Hepatic stellate cell (primary cell): ENCODE data around the gene TDRD15.
"Not testable (repeated sequence)": the region's sequence is repeated elsewhere in the genome, so short reads cannot be mapped to it uniquely, and the experiment has no call there.

Source experiments
- DNase-seq: peaks from one replicate; pipeline ENCODE4 v3.0.0; 2011; ENCODE audit warnings: low spot score

TDRD15 gene

DNA sequence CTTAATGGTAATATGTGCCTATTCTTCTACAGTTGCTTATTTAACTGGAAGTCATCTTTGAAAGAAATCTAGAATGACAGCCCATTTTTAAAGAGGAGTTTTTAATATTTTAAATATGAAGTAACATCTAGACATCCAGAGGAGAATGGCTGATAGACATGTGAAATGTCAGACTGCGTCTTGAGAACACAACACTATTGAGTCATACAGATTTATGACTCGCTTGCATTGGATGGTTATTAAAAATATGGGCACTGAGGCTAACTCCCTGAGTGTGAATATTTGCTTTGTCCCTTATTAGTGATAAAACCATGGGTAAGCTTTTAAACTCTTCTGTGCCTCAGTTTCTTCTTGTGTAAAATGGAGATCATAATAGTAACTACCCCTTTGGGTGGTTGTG is 22.9 kb downstream of the TDRD15 start:
- DNase-seq, result no peak

DNA sequence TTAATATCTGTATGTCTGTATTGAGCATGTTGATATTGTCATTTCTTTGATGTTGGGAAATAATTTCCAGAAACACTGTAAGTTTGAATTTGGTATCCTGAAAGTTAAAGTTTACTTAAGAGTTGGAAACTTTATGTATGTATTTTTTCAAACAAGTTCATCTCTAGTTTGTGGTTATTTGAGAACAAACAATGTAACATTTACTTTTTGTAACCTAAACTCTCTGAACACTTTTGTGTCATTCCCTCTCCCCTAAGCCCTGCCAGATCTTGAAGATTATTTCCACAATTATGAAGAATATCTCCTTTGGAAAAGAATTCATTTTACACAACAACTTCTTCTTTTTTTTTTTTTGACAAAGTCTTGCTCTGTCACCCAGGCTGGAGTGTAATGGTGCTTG is 24.9 kb downstream of the TDRD15 start:
- DNase-seq, result no peak

DNA sequence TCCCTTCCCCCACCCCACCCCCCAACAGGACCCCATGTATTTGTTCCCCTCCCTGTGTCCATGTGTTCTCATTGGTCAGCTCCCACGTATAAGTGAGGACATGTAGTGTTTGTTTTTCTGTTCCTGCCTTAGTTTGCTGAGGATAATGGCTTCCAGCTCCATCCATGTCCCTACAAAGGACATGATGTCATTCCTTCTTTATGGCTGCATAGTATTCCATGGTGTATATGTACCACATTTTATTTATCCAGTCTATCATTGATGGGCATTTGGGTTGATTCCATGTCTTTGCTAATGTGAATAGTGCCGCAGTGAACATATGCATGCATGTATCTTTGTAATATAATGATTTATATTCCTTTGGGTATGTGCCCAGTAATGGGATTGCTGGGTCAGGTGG is 27.5 kb downstream of the TDRD15 start:
- DNase-seq, result not testable (repeated sequence)

DNA sequence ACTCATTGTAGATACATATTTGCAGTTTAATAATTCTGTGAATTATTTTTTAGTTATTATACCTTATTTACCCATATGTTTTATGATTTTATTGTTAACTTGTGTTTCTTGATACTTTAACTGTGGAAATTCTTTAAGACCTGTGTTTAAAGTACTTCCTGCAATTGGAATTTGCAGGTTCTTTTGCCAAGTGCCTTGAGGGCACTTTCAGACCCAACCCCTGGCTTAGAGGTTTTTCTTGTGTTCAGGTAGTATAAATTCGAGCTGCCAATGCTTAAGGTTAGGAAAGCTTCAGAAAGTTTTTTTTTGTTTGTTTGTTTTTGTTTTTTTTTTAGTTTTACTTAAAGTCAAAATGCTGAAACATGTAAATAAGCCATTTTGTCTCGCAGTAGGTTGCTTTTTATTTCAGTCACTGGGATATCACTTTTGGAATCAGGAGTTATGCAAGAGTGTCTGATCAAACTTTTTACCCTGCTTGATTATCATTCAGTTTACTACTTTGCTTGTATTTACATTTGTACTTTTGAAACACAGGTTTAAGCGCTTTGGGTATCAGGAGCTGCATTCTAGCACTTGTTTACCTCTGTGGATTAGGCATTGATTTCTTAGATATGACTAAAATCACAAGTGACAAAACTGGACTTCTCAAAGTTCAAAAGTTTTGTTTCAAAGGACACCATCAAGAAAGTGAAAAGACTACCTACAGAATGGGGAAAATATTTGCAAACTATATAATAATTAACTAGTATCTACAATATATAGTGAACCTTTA is 31.8 kb downstream of the TDRD15 start:
- no peak for DNase-seq

DNA sequence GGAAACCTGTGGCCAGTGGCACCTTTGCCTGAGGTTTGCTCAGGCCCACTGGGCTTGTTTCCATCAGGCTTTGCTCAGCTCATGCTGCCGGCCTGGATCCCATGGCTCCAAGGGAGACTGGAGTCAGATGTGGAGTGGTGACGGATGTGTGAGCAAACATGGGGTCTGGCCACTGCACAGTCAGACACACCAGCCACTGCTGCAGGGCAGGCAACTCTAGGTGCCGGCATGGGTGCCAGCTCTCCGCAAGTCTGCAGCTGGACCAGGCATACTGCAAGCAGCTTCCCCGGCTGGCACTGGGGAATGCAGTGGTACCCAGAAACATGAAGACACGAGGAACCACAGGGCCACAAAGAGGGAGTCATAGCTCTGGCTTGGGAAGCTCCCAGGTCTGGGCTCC is 37.4 kb downstream of the TDRD15 start:
- no peak for DNase-seq

DNA sequence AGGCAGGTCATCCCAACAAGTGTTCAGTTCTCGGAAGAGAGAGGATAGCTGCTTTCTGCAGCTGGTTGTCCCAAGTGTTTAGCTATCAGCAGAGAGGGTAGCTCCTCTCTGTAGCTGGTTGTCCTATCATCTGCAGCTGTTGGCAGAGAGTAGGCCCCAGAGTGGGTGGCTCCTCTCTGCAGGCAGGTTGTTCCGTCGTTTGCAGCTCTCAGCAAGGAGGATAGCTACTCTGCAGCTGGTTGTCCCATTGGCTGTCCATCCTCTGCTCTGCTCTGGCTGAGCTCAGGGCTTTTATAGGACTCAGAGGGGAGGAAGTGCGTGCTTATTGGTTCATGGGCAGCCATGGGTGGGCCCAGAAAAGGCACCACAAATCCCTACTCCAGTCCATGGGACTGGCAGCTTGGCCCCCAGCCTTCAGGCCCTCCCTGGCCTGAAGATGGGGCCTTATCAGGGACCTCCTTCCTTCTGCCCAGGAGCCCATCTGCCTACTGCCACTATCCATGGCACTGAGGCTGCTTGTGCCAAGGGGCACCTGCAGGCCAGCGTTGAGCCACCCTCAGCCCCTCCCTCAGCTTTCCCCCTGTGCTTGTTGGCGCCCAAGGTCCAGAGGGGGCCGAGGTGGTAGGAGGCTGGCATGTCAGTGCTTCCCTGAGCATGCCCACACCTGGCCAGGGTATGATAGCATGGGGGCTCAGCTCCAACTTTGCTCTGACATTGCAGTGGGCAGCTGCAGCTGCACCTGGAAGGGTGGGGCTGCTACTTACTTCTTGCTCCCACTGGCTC is 38.3 kb downstream of the TDRD15 start:
- no peak for DNase-seq

DNA sequence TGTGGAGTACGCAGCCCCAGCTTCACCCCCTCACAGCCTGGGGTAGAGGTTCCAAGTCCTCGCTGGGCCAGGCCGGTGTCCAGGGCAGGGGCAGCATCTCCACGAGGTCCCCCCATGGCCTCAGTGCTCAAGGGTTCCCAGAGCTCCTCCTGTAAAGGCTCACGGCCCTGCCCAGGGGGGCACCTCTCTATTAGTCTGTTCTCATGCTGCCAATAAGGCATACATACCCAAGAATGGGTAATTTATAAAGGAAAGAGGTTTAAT is 38.8 kb downstream of the TDRD15 start:
- DNase-seq, result no peak

DNA sequence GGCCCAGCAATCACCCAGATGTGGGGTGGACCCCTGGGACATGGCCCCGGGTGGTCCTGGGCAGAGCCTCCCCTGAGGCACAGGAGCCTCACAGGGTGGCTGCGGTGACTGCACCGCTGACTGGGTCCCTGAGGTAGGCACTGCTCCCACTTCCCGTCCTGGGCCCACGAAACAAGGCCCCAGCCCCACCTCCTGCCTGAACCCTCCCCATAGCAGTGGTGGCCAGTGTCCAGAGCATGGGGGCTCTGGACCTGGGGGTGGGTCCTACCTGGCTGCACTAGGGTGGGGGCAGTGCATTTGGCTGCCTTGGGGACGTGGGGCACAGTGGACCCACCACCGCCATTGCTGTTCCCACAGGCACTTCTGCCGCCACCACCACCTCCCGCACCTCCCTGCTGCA is 39.4 kb downstream of the TDRD15 start:
- no peak for DNase-seq

DNA sequence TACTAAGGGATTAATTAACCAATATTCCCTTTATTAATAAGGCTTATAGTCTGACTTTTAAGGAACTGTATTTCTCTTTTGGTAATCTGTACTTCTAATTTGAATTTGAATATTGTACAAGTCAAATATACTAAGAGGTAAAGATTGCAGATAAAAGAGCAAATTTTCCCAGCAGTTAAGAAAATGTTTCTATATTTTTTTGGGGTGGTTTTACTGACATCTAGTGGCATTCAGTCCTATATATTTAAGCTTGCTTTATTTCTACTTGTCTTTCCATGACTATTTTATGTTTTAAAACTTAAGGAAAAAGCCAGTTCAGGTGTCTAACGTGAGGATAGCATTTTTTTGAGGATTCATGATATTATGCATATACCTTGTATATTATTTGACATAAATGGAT is 41.6 kb downstream of the TDRD15 start:
- DNase-seq, result peak; percentile 5

DNA sequence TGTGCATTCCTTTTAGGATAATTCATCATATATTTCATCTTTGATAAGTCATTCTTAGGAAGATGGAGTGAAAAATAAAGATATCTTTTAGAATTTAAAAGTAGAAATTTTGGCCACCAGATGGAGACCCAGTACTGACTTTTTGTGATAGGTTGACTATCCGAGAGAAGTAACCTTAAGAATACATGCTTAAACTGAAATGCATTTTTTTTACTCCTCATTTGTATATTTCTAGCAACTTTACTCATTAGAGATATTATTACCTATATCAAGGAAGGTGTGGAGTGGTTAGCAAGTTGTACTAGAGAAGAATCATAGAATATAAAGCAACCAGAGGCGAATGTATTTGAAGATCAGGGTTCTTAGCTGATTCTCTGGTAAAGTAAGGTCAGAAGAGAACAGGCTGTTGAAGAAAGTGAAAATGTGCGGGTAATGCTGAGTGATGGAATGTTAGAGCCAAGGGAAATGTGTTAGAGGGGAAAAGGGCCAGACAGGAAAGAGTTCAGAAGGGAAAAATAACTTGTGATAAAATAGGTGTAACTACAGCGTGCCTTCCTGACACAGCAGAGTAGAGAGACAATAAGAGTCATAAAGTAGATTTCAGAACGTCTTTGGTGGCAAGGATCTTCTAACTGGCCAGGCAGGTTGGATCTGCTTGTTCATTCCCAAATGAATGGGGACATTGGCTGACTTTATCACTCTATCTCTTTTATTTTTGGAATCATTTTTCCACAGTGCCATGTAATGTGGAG is 52.3 kb downstream of the TDRD15 start:
- no peak for DNase-seq

DNA sequence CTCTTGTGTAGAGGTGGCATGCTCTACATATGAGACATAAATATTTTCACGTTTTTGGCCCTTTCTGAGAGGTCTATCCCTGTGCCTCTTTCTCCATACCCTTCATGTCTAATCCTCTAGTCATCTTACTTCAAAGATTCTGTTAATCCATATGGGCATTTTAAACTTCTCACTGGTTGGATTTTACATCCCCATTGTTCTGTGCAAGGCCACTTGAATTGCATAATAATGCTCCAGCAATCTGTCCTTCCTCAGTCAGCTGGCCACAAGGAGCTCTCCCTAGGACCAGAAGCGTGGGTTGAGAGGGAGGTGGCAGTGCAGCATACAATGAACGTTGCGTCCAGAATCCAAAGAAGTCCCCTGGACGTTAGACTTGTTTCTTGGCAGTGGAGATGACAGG is 58.2 kb downstream of the TDRD15 start:
- no peak for DNase-seq

DNA sequence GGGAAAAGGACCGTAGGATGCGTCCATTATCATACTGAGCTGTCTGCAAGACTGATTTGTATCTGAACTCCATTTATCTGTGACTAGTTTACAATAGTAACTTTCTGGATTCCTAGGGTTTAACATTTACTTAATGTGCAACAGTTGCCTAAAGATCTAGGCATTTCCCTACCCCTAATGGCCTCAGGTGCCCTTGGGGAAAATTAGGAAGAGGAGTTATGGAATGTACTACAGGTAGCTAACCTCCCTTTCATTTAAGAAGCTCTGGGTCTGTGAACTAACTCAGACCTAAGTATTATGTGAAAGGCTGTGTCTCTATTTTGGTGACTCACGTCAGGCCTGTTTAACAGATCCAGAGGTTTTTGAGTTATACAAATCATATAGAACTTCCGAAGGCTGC is 59.5 kb downstream of the TDRD15 start:
- DNase-seq, result no peak

DNA sequence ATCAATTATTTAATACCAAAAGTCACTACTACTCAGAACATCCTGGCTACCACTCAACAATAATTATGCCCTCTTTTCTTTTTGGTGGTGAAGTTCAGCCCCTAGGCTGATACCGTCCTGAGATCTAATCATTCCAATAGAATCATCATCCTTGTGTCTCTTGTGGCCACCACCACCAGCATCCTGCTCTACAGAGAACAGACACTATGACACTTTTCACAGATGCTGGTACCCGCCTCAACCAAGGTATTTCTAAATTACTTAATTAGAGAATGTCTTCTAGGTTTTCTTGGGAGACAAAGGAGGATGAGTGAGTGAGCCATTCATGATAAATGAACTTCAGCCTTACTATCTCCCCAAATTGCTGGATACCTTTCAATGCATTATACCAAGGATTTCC is 60.0 kb downstream of the TDRD15 start:
- DNase-seq, result no peak

DNA sequence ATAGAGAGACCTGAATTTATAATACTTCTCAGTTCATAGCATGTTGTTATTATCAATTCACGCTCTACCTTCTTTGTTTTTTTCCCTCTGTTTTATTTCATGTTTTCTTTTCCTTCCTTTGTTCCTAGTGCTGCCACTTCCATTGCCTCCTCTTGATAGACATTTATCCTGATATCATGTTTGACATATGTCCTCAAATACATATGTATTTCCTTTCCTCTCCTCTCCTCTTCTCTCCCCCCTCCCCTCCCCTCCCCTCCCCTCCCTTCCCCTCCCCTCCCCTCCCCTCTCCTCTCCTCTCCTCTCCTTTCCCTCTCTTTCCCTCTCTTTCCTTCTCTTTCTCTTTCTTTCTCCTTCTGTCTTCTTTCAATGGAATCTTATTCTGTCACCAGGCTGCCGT is 67.8 kb downstream of the TDRD15 start:
- no peak for DNase-seq
